Progenitor cell of endocrine pancreas (in vitro differentiated cells): ENCODE measurements around the gene USP40. TPM values are rescaled to one million over a fixed set of nuclear protein-coding genes. Genes with fewer than 3 reads are reported as not detected.

Source experiments
- DNase-seq: peaks from one replicate; pipeline ENCODE4 v3.0.0; 2021; ENCODE audit warnings: low spot score; ENCODE audit not compliant: unreplicated experiment
- H3K27ac Mint-ChIP-seq: 2 replicates; pipeline ENCODE4 v1.8.0; 2021; ENCODE audit warnings: mild to moderate bottlenecking, moderate library complexity, mixed read lengths
- H3K27me3 Mint-ChIP-seq: 2 replicates; pipeline ENCODE4 v1.8.0; 2021; ENCODE audit warnings: mixed read lengths
- H3K36me3 Mint-ChIP-seq: 2 replicates; pipeline ENCODE4 v1.8.0; 2022; ENCODE audit warnings: mixed read lengths; ENCODE audit not compliant: insufficient read depth
- H3K4me1 Mint-ChIP-seq: 2 replicates; pipeline ENCODE4 v1.8.0; 2021; ENCODE audit warnings: low read depth, mixed read lengths
- H3K4me3 Mint-ChIP-seq: 2 replicates; pipeline ENCODE4 v1.8.0; 2021; ENCODE audit warnings: low read depth, mild to moderate bottlenecking, moderate library complexity, mixed read lengths
- H3K9me3 Mint-ChIP-seq: 2 replicates; pipeline ENCODE4 v1.8.0; 2021; ENCODE audit warnings: low read depth, mixed read lengths
- CTCF ChIP-seq: fragments of 200-600 bp; sonication (generic); IDR thresholded peaks from one replicate; pipeline ENCODE4 v1.5.0; 2021; ENCODE audit warnings: antibody characterized with exemption, mild to moderate bottlenecking; ENCODE audit not compliant: unreplicated experiment
- total RNA-seq: library from RNA; stranded (reverse); gene quantifications from 2 replicates; pipeline ENCODE4 v1.2.1, GENCODE V29; 2021

USP40 gene
- total RNA-seq, 1 donor from 2014 or later = 36.9 TPM

GRCh38 chr2:233490831-233491230 is 75.8 kb downstream of the USP40 start:
- Mint-ChIP-seq H3K9me3 (no peaks in the 10 kb centered on the region), H3K27me3 (no peaks in the 10 kb centered on the region), H3K27ac (no peak overlapping the region), H3K4me1 (no peaks in the 10 kb centered on the region), H3K36me3 (peaks cover 8% of the 10 kb centered on the region), H3K4me3 (no peak overlapping the region)
- TF ChIP-seq CTCF = no peak
- DNase-seq = no peak

- peaks cover 14% of the 10 kb centered on the region for H3K36me3 Mint-ChIP-seq
- H3K4me1 Mint-ChIP-seq = no peaks in the 10 kb centered on the region
- H3K27ac Mint-ChIP-seq = no peak overlapping the region
- DNase-seq = no peak
- no peak for TF ChIP-seq CTCF
- H3K9me3 Mint-ChIP-seq = no peaks in the 10 kb centered on the region
- H3K4me3 Mint-ChIP-seq = no peak overlapping the region
- no peaks in the 10 kb centered on the region for H3K27me3 Mint-ChIP-seq
Observed at GRCh38 chr2:233489666-233490065, 76.9 kb downstream of the USP40 start.

- DNase-seq = no peak
- no peaks in the 10 kb centered on the region for H3K4me1 Mint-ChIP-seq
- no peak overlapping the region for H3K4me3 Mint-ChIP-seq
- H3K27me3 Mint-ChIP-seq = no peaks in the 10 kb centered on the region
- H3K9me3 Mint-ChIP-seq = no peaks in the 10 kb centered on the region
- TF ChIP-seq CTCF = no peak
- H3K27ac Mint-ChIP-seq = no peak overlapping the region
- peaks cover 16% of the 10 kb centered on the region for H3K36me3 Mint-ChIP-seq
Observed at GRCh38 chr2:233489143-233489542, 77.4 kb downstream of the USP40 start.

GRCh38 chr2:233487748-233488345 is 78.7 kb downstream of the USP40 start:
- no peak for DNase-seq
- no peak overlapping the region for H3K4me3 Mint-ChIP-seq
- H3K27me3 Mint-ChIP-seq = no peaks in the 10 kb centered on the region
- TF ChIP-seq CTCF = no peak
- H3K4me1 Mint-ChIP-seq = no peaks in the 10 kb centered on the region
- H3K36me3 Mint-ChIP-seq = peaks cover 22% of the 10 kb centered on the region
- no peaks in the 10 kb centered on the region for H3K9me3 Mint-ChIP-seq
- H3K27ac Mint-ChIP-seq = no peak overlapping the region

GRCh38 chr2:233486778-233487552 is 79.6 kb downstream of the USP40 start:
- no peak for TF ChIP-seq CTCF
- Mint-ChIP-seq H3K36me3 (peaks cover 23% of the 10 kb centered on the region), H3K4me1 (no peaks in the 10 kb centered on the region), H3K4me3 (no peak overlapping the region), H3K9me3 (no peaks in the 10 kb centered on the region), H3K27me3 (no peaks in the 10 kb centered on the region), H3K27ac (no peak overlapping the region)
- no peak for DNase-seq
